Effector CD8-positive, alpha-beta T cell (primary cell): Measurements from ENCODE around the gene PELI2.

Experiments
- DNase-seq: peaks from one replicate; lab custom pipeline; 2025; lab: John Stamatoyannopoulos, UW

PELI2 gene

GRCh38 chr14:56244138-56244789 is 126.1 kb downstream of the PELI2 start:
- no peak for DNase-seq

GRCh38 chr14:56247495-56248200 is 129.4 kb downstream of the PELI2 start:
- DNase-seq = no peak

GRCh38 chr14:56248442-56248841 is 130.2 kb downstream of the PELI2 start:
- DNase-seq = no peak

- DNase-seq = no peak
Measured at GRCh38 chr14:56261046-56261445, 142.8 kb downstream of the PELI2 start.

GRCh38 chr14:56262530-56262929 is 144.3 kb downstream of the PELI2 start:
- DNase-seq = no peak

GRCh38 chr14:56268039-56268438 is 149.8 kb downstream of the PELI2 start:
- no peak for DNase-seq

GRCh38 chr14:56268673-56269072 is 150.5 kb downstream of the PELI2 start:
- DNase-seq = no peak

GRCh38 chr14:56270921-56271320 is 152.7 kb downstream of the PELI2 start:
- no peak for DNase-seq

- DNase-seq = no peak
Measured at GRCh38 chr14:56271970-56272369, 153.8 kb downstream of the PELI2 start.

- no peak for DNase-seq
Measured at GRCh38 chr14:56273155-56273554, 154.9 kb downstream of the PELI2 start.

GRCh38 chr14:56273951-56274350 is 155.7 kb downstream of the PELI2 start:
- no peak for DNase-seq

- no peak for DNase-seq
Measured at GRCh38 chr14:56274556-56274955, 156.3 kb downstream of the PELI2 start.

GRCh38 chr14:56276108-56276507 is 157.9 kb downstream of the PELI2 start:
- DNase-seq = no peak

GRCh38 chr14:56278383-56278782 is 160.2 kb downstream of the PELI2 start:
- DNase-seq = no peak

- no peak for DNase-seq
Measured at GRCh38 chr14:56280843-56281242, 162.6 kb downstream of the PELI2 start.

GRCh38 chr14:56282179-56282578 is 164.0 kb downstream of the PELI2 start:
- DNase-seq = no peak

- DNase-seq = no peak
Measured at GRCh38 chr14:56284641-56285040, 166.4 kb downstream of the PELI2 start.

- DNase-seq = no peak
Measured at GRCh38 chr14:56289155-56289554, 170.9 kb downstream of the PELI2 start.

GRCh38 chr14:56290195-56290594 is 172.0 kb downstream of the PELI2 start:
- no peak for DNase-seq

- no peak for DNase-seq
Measured at GRCh38 chr14:56292970-56293369, 174.8 kb downstream of the PELI2 start.

GRCh38 chr14:56293506-56293905 is 175.3 kb downstream of the PELI2 start:
- DNase-seq = no peak

GRCh38 chr14:56294128-56294527 is 175.9 kb downstream of the PELI2 start:
- DNase-seq = no peak

GRCh38 chr14:56295743-56296142 is 177.5 kb downstream of the PELI2 start:
- DNase-seq = no peak

GRCh38 chr14:56297449-56297848 is 179.2 kb downstream of the PELI2 start:
- DNase-seq = no peak
